ENCODE results near the gene RAB31. TPM values are rescaled to one million over a fixed set of nuclear protein-coding genes. Genes with fewer than 3 reads are reported as not detected.

The RAB31 gene
- total RNA-seq, 1 donor from 2014 or later, result 26.0 TPM

DNA sequence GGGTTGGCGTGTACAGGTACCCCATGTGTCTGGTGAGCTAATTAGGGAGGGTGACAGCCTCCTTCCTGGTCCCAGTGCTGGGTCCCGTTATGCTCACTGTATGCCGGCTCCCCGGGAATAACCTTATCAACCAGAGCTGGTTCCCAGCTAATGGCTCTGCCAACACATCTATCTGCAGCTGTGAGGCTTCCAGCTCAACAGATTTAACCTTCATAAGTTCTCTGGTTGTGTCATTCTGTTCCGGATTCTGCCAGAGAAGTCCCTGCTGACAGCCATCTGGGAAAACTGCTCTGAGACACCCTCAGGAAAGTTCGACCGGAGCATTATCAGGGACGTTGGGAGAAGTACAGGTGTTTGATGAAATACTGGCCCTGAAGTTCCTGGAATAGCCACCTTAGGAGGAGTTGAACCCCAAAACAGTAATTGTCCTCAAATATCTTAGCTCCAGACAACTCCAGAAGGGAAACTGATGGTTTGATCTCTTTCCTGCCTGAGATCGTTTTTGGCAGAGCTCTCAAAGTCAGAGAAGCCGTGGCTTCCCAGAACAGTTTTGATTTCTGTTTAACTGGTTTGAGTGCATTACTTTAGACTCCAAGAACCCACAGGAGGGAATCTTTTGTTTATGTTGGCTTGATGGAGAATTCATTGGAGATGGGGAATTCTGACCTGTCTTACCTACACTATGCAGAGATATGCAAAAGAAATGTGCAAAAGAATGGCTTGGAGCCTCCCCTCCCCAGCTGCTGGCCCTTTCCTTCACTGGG lies 138.2 kb downstream of the RAB31 start:
- Histone ChIP-seq H3K4me1 (peaks cover 55% of the 10 kb centered on the region), H3K9me3 (no peaks in the 10 kb centered on the region), H3K36me3 (no peaks in the 10 kb centered on the region), H3K4me3 (peak overlapping the region in 1 of 2 donors; percentile 9), H3K27ac (peak overlapping the region; percentile 54), H3K27me3 (no peaks in the 10 kb centered on the region)
- DNase-seq (ENCODE audit: extremely low spot score in 2 of 2), result no peak
- intact Hi-C loops (cut with DNase I), result loop anchor here (10.0 kb wide), 1 partner anchor 52 kb away; no protein-coding TSS in a partner anchor
- TF ChIP-seq POLR2A (IDR thresholded peaks at IDR 0.05) (no peak), POLR2AphosphoS5 (IDR thresholded peaks at IDR 0.05; ENCODE audit: insufficient read depth in 1 of 2, low read depth in 1 of 2) (no peak)

DNA sequence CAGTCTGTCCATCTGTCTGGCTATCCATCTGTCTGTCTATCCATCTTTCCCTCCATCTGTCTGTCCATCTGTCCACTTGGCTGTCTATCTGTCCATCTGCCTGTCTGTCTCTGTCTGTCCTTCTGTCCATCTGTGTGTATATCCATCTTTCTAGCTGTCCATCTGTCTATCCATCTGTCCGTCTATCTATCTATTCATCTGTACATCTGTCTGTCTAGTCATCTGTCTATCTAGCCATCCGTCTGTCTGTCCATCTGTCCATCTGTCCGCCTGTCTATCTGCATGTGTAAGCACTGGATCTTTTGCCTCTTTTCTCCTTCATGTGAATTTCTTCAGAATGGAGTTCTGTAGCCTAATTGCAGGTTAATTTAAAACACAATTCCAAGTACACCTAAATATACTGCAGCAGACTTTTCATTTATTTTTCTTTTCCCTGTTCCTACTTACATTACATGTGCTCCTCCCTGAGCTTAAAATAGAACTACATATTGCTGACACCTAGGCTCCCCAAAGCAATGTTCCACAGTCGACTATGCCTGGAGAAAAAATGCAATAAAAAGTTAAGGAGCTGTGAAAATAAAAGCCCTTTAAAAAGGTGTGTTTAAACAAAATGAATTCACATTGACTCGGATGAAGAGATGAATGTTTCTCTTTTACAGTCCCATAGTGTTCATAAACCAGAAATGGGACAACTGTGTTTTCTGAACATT lies 140.2 kb downstream of the RAB31 start:
- Histone ChIP-seq H3K4me3 (no peak overlapping the region), H3K27me3 (no peaks in the 10 kb centered on the region), H3K9me3 (no peaks in the 10 kb centered on the region), H3K4me1 (peaks cover 56% of the 10 kb centered on the region), H3K27ac (peak overlapping the region; percentile 36), H3K36me3 (no peaks in the 10 kb centered on the region)
- intact Hi-C loops (cut with DNase I), result loop anchor here (10.0 kb wide), 1 partner anchor 54 kb away; no protein-coding TSS in a partner anchor
- TF ChIP-seq POLR2A (IDR thresholded peaks at IDR 0.05) (no peak), POLR2AphosphoS5 (IDR thresholded peaks at IDR 0.05; ENCODE audit: insufficient read depth in 1 of 2, low read depth in 1 of 2) (no peak), CTCF (IDR thresholded peaks at IDR 0.05) (no peak)
- DNase-seq (ENCODE audit: extremely low spot score in 2 of 2), result no peak

- Histone ChIP-seq H3K4me1 (peaks cover 63% of the 10 kb centered on the region), H3K27ac (peak overlapping the region; percentile 36)
Observed at GRCh38 chr18:9849407-9850283, 141.5 kb downstream of the RAB31 start.

GRCh38 chr18:9850309-9850708 lies 142.2 kb downstream of the RAB31 start:
- DNase-seq (ENCODE audit: extremely low spot score in 2 of 2), result no peak
- peaks cover 65% of the 10 kb centered on the region for H3K4me1 ChIP-seq
- TF ChIP-seq POLR2AphosphoS5 (IDR thresholded peaks at IDR 0.05; ENCODE audit: insufficient read depth in 1 of 2, low read depth in 1 of 2) (no peak), POLR2A (IDR thresholded peaks at IDR 0.05) (no peak), CTCF (IDR thresholded peaks at IDR 0.05) (no peak)
- H3K4me3 ChIP-seq, result no peak overlapping the region
- no peaks in the 10 kb centered on the region for H3K36me3 ChIP-seq
- H3K27me3 ChIP-seq, result no peaks in the 10 kb centered on the region
- peak overlapping the region; percentile 36 for H3K27ac ChIP-seq
- intact Hi-C loops (cut with DNase I), result no loop called here
- no peaks in the 10 kb centered on the region for H3K9me3 ChIP-seq

More at GRCh38 chr18:9849407-9850283, 141.5 kb downstream of the RAB31 start:
- DNase-seq (ENCODE audit: extremely low spot score in 2 of 2), result no peak
- Histone ChIP-seq H3K36me3 (no peaks in the 10 kb centered on the region), H3K9me3 (no peaks in the 10 kb centered on the region), H3K4me3 (no peak overlapping the region), H3K27me3 (no peaks in the 10 kb centered on the region)
- intact Hi-C loops (cut with DNase I), result loop anchor here (10.0 kb wide), 1 partner anchor 55 kb away; no protein-coding TSS in a partner anchor
- TF ChIP-seq POLR2AphosphoS5 (IDR thresholded peaks at IDR 0.05; ENCODE audit: insufficient read depth in 1 of 2, low read depth in 1 of 2) (no peak), POLR2A (IDR thresholded peaks at IDR 0.05) (no peak), CTCF (IDR thresholded peaks at IDR 0.05) (no peak)

DNA sequence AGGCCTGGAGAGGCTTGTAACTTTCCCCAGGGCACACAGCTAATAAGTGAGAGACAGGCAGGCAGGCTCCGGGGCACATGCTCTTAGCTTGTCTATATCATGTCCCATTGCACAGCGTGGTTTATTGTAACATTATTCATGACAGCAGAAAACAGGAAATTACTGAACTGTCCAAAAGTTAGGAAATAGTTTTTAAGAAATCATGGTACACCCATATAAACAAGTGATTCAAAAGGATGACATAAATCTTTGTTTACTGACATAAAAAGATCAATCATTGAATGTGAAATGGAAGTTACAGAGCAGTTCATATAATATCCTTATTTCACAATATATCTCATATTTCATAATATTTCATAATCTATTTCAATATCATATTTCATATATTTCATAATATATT lies 143.4 kb downstream of the RAB31 start:
- no peaks in the 10 kb centered on the region for H3K36me3 ChIP-seq
- no peak for DNase-seq (ENCODE audit: extremely low spot score in 2 of 2)
- peaks cover 65% of the 10 kb centered on the region for H3K4me1 ChIP-seq
- H3K4me3 ChIP-seq, result no peak overlapping the region
- intact Hi-C loops (cut with DNase I), result no loop called here
- H3K27me3 ChIP-seq, result no peaks in the 10 kb centered on the region
- peak overlapping the region; percentile 36 for H3K27ac ChIP-seq
- no peak for TF ChIP-seq POLR2A (IDR thresholded peaks at IDR 0.05)
- no peak for TF ChIP-seq CTCF (IDR thresholded peaks at IDR 0.05)
- TF ChIP-seq POLR2AphosphoS5 (IDR thresholded peaks at IDR 0.05; ENCODE audit: insufficient read depth in 1 of 2, low read depth in 1 of 2), result no peak
- no peaks in the 10 kb centered on the region for H3K9me3 ChIP-seq
